ENCODE results near the gene DTX3L. TPM values are rescaled to one million over a fixed set of nuclear protein-coding genes. Genes with fewer than 3 reads are reported as not detected.

The DTX3L gene
- total and polyA plus RNA-seq, 5 donors, result 5.2 to 24.1 (median 13.2) TPM

GRCh38 chr3:122581622-122582021, 17.5 kb downstream of the DTX3L start:
- no peaks in the 10 kb centered on the region for H3K4me1 ChIP-seq (ENCODE audit: control insufficient read depth, insufficient read depth, low read length)
- peaks cover 3% of the 10 kb centered on the region for H3K9me3 ChIP-seq (ENCODE audit: control insufficient read depth, low read length)
- H3K27ac ChIP-seq (ENCODE audit: low read length), result no peak overlapping the region
- WGBS, result 97% methylated on average over 2 of the region's 2 CpGs
- intact Hi-C loops (cut with DNase I), result no loop called here
- H3K4me3 ChIP-seq (ENCODE audit: low read length), result no peak overlapping the region
- no peak for DNase-seq
- H3K27me3 ChIP-seq (ENCODE audit: control insufficient read depth, insufficient read depth), result no peaks in the 10 kb centered on the region
- no peak for ATAC-seq

- no peak overlapping the region for H3K4me3 ChIP-seq (ENCODE audit: low read length)
- H3K9me3 ChIP-seq (ENCODE audit: control insufficient read depth, low read length), result peaks cover 3% of the 10 kb centered on the region
- WGBS, result 95% methylated on average over 1 of the region's 1 CpG
- H3K4me1 ChIP-seq (ENCODE audit: control insufficient read depth, insufficient read depth, low read length), result no peaks in the 10 kb centered on the region
- no peak overlapping the region for H3K27ac ChIP-seq (ENCODE audit: low read length)
- DNase-seq (no peak), ATAC-seq (no peak)
- intact Hi-C loops (cut with DNase I), result no loop called here
- no peaks in the 10 kb centered on the region for H3K27me3 ChIP-seq (ENCODE audit: control insufficient read depth, insufficient read depth)
Observed at GRCh38 chr3:122582390-122582789, 18.3 kb downstream of the DTX3L start.

GRCh38 chr3:122586098-122586497, 22.0 kb downstream of the DTX3L start:
- WGBS, result 54% methylated on average over 1 of the region's 1 CpG
- intact Hi-C loops (cut with DNase I), result no loop called here
- ATAC-seq, result no peak
- DNase-seq, result no peak
- Histone ChIP-seq H3K4me1 (ENCODE audit: control insufficient read depth, insufficient read depth, low read length) (no peaks in the 10 kb centered on the region), H3K4me3 (ENCODE audit: low read length) (no peak overlapping the region), H3K27ac (ENCODE audit: low read length) (no peak overlapping the region), H3K27me3 (ENCODE audit: control insufficient read depth, insufficient read depth) (no peaks in the 10 kb centered on the region), H3K9me3 (ENCODE audit: control insufficient read depth, low read length) (peaks cover 3% of the 10 kb centered on the region)

GRCh38 chr3:122586773-122587485, 22.8 kb downstream of the DTX3L start:
- no peak overlapping the region for H3K27ac ChIP-seq (ENCODE audit: low read length)
- intact Hi-C loops (cut with DNase I), result no loop called here
- ATAC-seq (no peak), DNase-seq (no peak)
- H3K27me3 ChIP-seq (ENCODE audit: control insufficient read depth, insufficient read depth), result no peaks in the 10 kb centered on the region
- no peak overlapping the region for H3K4me3 ChIP-seq (ENCODE audit: low read length)
- H3K4me1 ChIP-seq (ENCODE audit: control insufficient read depth, insufficient read depth, low read length), result no peaks in the 10 kb centered on the region
- peaks cover 3% of the 10 kb centered on the region for H3K9me3 ChIP-seq (ENCODE audit: control insufficient read depth, low read length)

GRCh38 chr3:122587572-122587971, 23.4 kb downstream of the DTX3L start:
- Histone ChIP-seq H3K27ac (ENCODE audit: low read length) (no peak overlapping the region), H3K4me3 (ENCODE audit: low read length) (no peak overlapping the region), H3K9me3 (ENCODE audit: control insufficient read depth, low read length) (no peaks in the 10 kb centered on the region), H3K4me1 (ENCODE audit: control insufficient read depth, insufficient read depth, low read length) (no peaks in the 10 kb centered on the region), H3K27me3 (ENCODE audit: control insufficient read depth, insufficient read depth) (no peaks in the 10 kb centered on the region)
- intact Hi-C loops (cut with DNase I), result no loop called here
- 25% methylated on average over 2 of the region's 2 CpGs for WGBS
- ATAC-seq, result no peak
- DNase-seq, result no peak

- H3K4me1 ChIP-seq (ENCODE audit: control insufficient read depth, insufficient read depth, low read length), result no peaks in the 10 kb centered on the region
- no peak overlapping the region for H3K4me3 ChIP-seq (ENCODE audit: low read length)
- 67% methylated on average over 5 of the region's 5 CpGs for WGBS
- no peaks in the 10 kb centered on the region for H3K27me3 ChIP-seq (ENCODE audit: control insufficient read depth, insufficient read depth)
- no peak for ATAC-seq
- H3K9me3 ChIP-seq (ENCODE audit: control insufficient read depth, low read length), result no peaks in the 10 kb centered on the region
- no peak overlapping the region for H3K27ac ChIP-seq (ENCODE audit: low read length)
- intact Hi-C loops (cut with DNase I), result no loop called here
- DNase-seq, result no peak
Observed at GRCh38 chr3:122589297-122589696, 25.2 kb downstream of the DTX3L start.

- Histone ChIP-seq H3K4me1 (ENCODE audit: control insufficient read depth, insufficient read depth, low read length) (no peaks in the 10 kb centered on the region), H3K4me3 (ENCODE audit: low read length) (no peak overlapping the region), H3K27me3 (ENCODE audit: control insufficient read depth, insufficient read depth) (no peaks in the 10 kb centered on the region), H3K9me3 (ENCODE audit: control insufficient read depth, low read length) (no peaks in the 10 kb centered on the region), H3K27ac (ENCODE audit: low read length) (no peak overlapping the region)
- ATAC-seq (no peak), DNase-seq (no peak)
- intact Hi-C loops (cut with DNase I), result no loop called here
- 90% methylated on average over 2 of the region's 2 CpGs for WGBS
Observed at GRCh38 chr3:122590610-122591009, 26.5 kb downstream of the DTX3L start.

- ATAC-seq (no peak), DNase-seq (no peak)
- Histone ChIP-seq H3K9me3 (ENCODE audit: control insufficient read depth, low read length) (no peaks in the 10 kb centered on the region), H3K27ac (ENCODE audit: low read length) (no peak overlapping the region), H3K4me3 (ENCODE audit: low read length) (no peak overlapping the region), H3K27me3 (ENCODE audit: control insufficient read depth, insufficient read depth) (no peaks in the 10 kb centered on the region), H3K4me1 (ENCODE audit: control insufficient read depth, insufficient read depth, low read length) (no peaks in the 10 kb centered on the region)
- intact Hi-C loops (cut with DNase I), result no loop called here
Observed at GRCh38 chr3:122594025-122594424, 29.9 kb downstream of the DTX3L start.

GRCh38 chr3:122598151-122598550, 34.0 kb downstream of the DTX3L start:
- H3K9me3 ChIP-seq (ENCODE audit: control insufficient read depth, low read length), result no peaks in the 10 kb centered on the region
- H3K4me1 ChIP-seq (ENCODE audit: control insufficient read depth, insufficient read depth, low read length), result no peaks in the 10 kb centered on the region
- no peak for ATAC-seq
- H3K27me3 ChIP-seq (ENCODE audit: control insufficient read depth, insufficient read depth), result no peaks in the 10 kb centered on the region
- no peak overlapping the region for H3K4me3 ChIP-seq (ENCODE audit: low read length)
- WGBS, result 75% methylated on average over 3 of the region's 3 CpGs
- intact Hi-C loops (cut with DNase I), result no loop called here
- no peak overlapping the region for H3K27ac ChIP-seq (ENCODE audit: low read length)
- DNase-seq, result no peak

- DNase-seq, result no peak
Observed at GRCh38 chr3:122598556-122598955, 34.4 kb downstream of the DTX3L start.

GRCh38 chr3:122602011-122602710, 38.0 kb downstream of the DTX3L start:
- Histone ChIP-seq H3K4me1 (ENCODE audit: control insufficient read depth, insufficient read depth, low read length) (no peaks in the 10 kb centered on the region), H3K27ac (ENCODE audit: low read length) (no peak overlapping the region), H3K9me3 (ENCODE audit: control insufficient read depth, low read length) (no peaks in the 10 kb centered on the region), H3K4me3 (ENCODE audit: low read length) (no peak overlapping the region), H3K27me3 (ENCODE audit: control insufficient read depth, insufficient read depth) (no peaks in the 10 kb centered on the region)
- ATAC-seq (no peak), DNase-seq (no peak)
- WGBS, result 58% methylated on average over 5 of the region's 5 CpGs
- intact Hi-C loops (cut with DNase I), result no loop called here

More at GRCh38 chr3:122598556-122598955, 34.4 kb downstream of the DTX3L start:
- no peaks in the 10 kb centered on the region for H3K4me1 ChIP-seq (ENCODE audit: control insufficient read depth, insufficient read depth, low read length)
- no peak for ATAC-seq
- 74% methylated on average over 4 of the region's 4 CpGs for WGBS
- no peaks in the 10 kb centered on the region for H3K9me3 ChIP-seq (ENCODE audit: control insufficient read depth, low read length)
- no peak overlapping the region for H3K4me3 ChIP-seq (ENCODE audit: low read length)
- H3K27ac ChIP-seq (ENCODE audit: low read length), result no peak overlapping the region
- H3K27me3 ChIP-seq (ENCODE audit: control insufficient read depth, insufficient read depth), result no peaks in the 10 kb centered on the region
- intact Hi-C loops (cut with DNase I), result no loop called here
